Thyroid gland (tissue), 4 donors: ENCODE measurements around the gene DLGAP4. TPM values are rescaled to one million over a fixed set of nuclear protein-coding genes. Genes with fewer than 3 reads are reported as not detected.
"Not testable (repeated sequence)": the region's sequence is repeated elsewhere in the genome, so short reads cannot be mapped to it uniquely, and the experiment has no call there.

Source experiments
- DNase-seq, 2 donors: peaks; one replicate each; pipeline ENCODE4 v3.0.0-alpha.2; 2019
- H3K27ac ChIP-seq, 3 donors: fragments of 200-600 bp; sonication (generic); 1 replicate in 2 of 3; 2 replicates in 1 of 3; pipeline ENCODE4 v1.5.1; 2016 to 2019; ENCODE audit warnings: mild to moderate bottlenecking in 1 of 3, moderate library complexity in 1 of 3
- H3K27me3 ChIP-seq: fragments of 200-600 bp; sonication (generic); one replicate; pipeline ENCODE4 v1.5.1; 2019
- H3K36me3 ChIP-seq, 2 donors: fragments of 200-600 bp; sonication (generic); one replicate each; pipeline ENCODE4 v1.5.1; 2016 to 2019
- H3K4me1 ChIP-seq, 2 donors: fragments of 200-600 bp; sonication (generic); one replicate each; pipeline ENCODE4 v1.5.1; 2017 to 2019
- H3K4me3 ChIP-seq, 3 donors: fragments of 200-600 bp; sonication (generic); replicated peaks in 1 of 3; 1 replicate in 2 of 3; 2 replicates in 1 of 3; pipeline ENCODE4 v1.5.1; 2016; ENCODE audit warnings: mild to moderate bottlenecking in 1 of 3
- H3K9me3 ChIP-seq: fragments of 200-600 bp; sonication (generic); one replicate; pipeline ENCODE4 v1.5.1; 2017
- POLR2A ChIP-seq, 2 donors: fragments of 450-650 bp; IDR thresholded peaks; one replicate each; pipeline ENCODE4 v1.6.1; 2017; ENCODE audit warnings: antibody characterized with exemption in 2 of 2, mild to moderate bottlenecking in 2 of 2, moderate library complexity in 1 of 2
- WGBS, 2 donors: methylation state at CpG; one replicate each; pipeline ENCODE4 v1.1.5; 2017; 5-methylcytosine and 5-hydroxymethylcytosine counted together
- intact Hi-C: fragments of 100-400 bp; cut with DNase I; formaldehyde crosslinking; loops from one replicate; pipeline ENCODE4 v1.15.1; 2023
- total RNA-seq, 4 donors: library from RNA; depleted of rRNA; stranded (reverse); fragments of >200 nt; gene quantifications; one replicate each; pipeline ENCODE4 v1.2.3, GENCODE V29; 2016
- TF ChIP-seq, protein P1 (sequence below), 6 experiments: fragments of 200-600 bp in 3 of 6; fragments of 450-650 bp in 3 of 6; sonication (generic) in 3 of 6; IDR thresholded peaks; one replicate each; pipeline ENCODE4 v1.5.1; 2016 to 2019; ENCODE audit warnings: antibody characterized with exemption in 6 of 6, mild to moderate bottlenecking in 2 of 6, inconsistent platforms in 1 of 6, moderate library complexity in 1 of 6

Gene DLGAP4
- total RNA-seq, 4 donors from 2014 or later: 29.3 to 52.4 (median 41.5) TPM

- peaks cover 5 to 25% of the 10 kb centered on the region in 2 donors for H3K36me3 ChIP-seq
- DNase-seq: no peak
- TF ChIP-seq, protein P1, sequence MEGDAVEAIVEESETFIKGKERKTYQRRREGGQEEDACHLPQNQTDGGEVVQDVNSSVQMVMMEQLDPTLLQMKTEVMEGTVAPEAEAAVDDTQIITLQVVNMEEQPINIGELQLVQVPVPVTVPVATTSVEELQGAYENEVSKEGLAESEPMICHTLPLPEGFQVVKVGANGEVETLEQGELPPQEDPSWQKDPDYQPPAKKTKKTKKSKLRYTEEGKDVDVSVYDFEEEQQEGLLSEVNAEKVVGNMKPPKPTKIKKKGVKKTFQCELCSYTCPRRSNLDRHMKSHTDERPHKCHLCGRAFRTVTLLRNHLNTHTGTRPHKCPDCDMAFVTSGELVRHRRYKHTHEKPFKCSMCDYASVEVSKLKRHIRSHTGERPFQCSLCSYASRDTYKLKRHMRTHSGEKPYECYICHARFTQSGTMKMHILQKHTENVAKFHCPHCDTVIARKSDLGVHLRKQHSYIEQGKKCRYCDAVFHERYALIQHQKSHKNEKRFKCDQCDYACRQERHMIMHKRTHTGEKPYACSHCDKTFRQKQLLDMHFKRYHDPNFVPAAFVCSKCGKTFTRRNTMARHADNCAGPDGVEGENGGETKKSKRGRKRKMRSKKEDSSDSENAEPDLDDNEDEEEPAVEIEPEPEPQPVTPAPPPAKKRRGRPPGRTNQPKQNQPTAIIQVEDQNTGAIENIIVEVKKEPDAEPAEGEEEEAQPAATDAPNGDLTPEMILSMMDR (IDR thresholded peaks at IDR 0.05): no peak
- no peak for TF ChIP-seq POLR2A (IDR thresholded peaks at IDR 0.05)
- WGBS, 2 donors: 81 to 84% methylated on average over 9 to 15 of the region's 15 CpGs
- peaks cover 0 to 7% of the 10 kb centered on the region in 2 donors for H3K4me1 ChIP-seq
- no peaks in the 10 kb centered on the region for H3K27me3 ChIP-seq
- H3K27ac ChIP-seq: peak overlapping the region in 1 of 3 donors; percentile 17
- no peaks in the 10 kb centered on the region for H3K9me3 ChIP-seq
- no peak overlapping the region for H3K4me3 ChIP-seq
- intact Hi-C loops: loop anchor here (10.0 kb wide), 1 partner anchor 314 kb away; a partner anchor contains a TSS
Measured at GRCh38 chr20:36550790-36551299, 244.7 kb downstream of the DLGAP4 start.

GRCh38 chr20:36555248-36555647, 249.1 kb downstream of the DLGAP4 start:
- Histone ChIP-seq H3K27me3 (no peaks in the 10 kb centered on the region), H3K4me3 (no peak overlapping the region), H3K4me1 (peaks cover 0 to 18% of the 10 kb centered on the region in 2 donors), H3K9me3 (no peaks in the 10 kb centered on the region), H3K36me3 (no peaks in the 10 kb centered on the region), H3K27ac (no peak overlapping the region)
- WGBS, 2 donors: 92 to 94% methylated on average over 2 of the region's 2 CpGs
- intact Hi-C loops: loop anchor here (5.0 to 10.0 kb wide), 2 partner anchors 47 to 310 kb away; a partner anchor contains a TSS
- TF ChIP-seq POLR2A (IDR thresholded peaks at IDR 0.05): no peak
- TF ChIP-seq, protein P1 (IDR thresholded peaks at IDR 0.05): no peak
- DNase-seq: no peak

DNA sequence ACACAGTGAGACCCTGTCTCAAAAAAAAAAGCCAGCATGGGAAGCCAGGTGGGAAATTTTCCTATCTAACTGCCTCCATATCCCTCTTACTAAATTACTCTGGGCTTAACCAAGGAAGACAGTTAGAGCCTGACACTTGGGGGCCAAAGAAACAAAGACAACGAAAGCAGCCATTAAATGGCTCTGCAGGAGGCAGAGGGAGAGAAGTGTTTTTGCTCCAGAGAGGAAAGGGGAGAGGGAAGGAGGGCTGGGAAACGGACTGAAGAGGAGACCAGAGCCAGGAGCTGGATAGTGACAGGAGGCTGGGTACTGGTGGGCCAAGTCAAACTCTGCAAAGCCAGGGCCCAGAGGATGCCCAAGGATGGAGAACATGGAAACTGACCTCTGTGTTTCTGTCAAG, 256.6 kb downstream of the DLGAP4 start:
- intact Hi-C loops: no loop called here
- no peaks in the 10 kb centered on the region for H3K9me3 ChIP-seq
- H3K4me3 ChIP-seq: no peak overlapping the region
- H3K4me1 ChIP-seq: peaks cover 0 to 4% of the 10 kb centered on the region in 2 donors
- no peak for TF ChIP-seq POLR2A (IDR thresholded peaks at IDR 0.05)
- TF ChIP-seq, protein P1 (IDR thresholded peaks at IDR 0.05): no peak
- H3K36me3 ChIP-seq: no peaks in the 10 kb centered on the region
- H3K27me3 ChIP-seq: no peaks in the 10 kb centered on the region
- H3K27ac ChIP-seq: no peak overlapping the region
- DNase-seq: no peak
- 72 to 77% methylated on average over 2 of the region's 2 CpGs for WGBS, 2 donors

DNA sequence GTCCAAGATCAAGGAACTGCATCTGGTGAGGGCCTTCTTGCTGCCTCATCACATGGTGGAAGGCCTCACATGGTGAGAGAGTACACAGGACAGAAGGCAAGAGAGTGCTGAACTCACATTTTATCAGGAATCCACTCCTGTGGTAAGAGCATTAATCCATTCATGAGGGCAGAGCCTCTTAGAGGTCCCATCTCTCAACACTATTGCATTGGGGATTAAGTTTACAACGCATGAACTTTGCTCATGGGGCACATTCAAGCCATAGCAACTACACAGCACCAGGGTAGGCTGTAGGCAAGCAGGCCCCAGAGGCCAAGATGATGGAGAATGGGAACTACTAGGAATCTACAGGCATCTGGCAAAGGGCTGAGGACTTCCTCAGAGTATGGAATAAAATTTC, 257.2 kb downstream of the DLGAP4 start:
- Histone ChIP-seq H3K9me3 (no peaks in the 10 kb centered on the region), H3K36me3 (no peaks in the 10 kb centered on the region), H3K27ac (no peak overlapping the region), H3K4me1 (peaks cover 0 to 4% of the 10 kb centered on the region in 2 donors), H3K4me3 (no peak overlapping the region), H3K27me3 (no peaks in the 10 kb centered on the region)
- no peak for DNase-seq
- no peak for TF ChIP-seq POLR2A (IDR thresholded peaks at IDR 0.05)
- TF ChIP-seq, protein P1 (IDR thresholded peaks at IDR 0.05): no peak
- 94 to 100% methylated on average over 1 of the region's 1 CpG for WGBS, 2 donors
- intact Hi-C loops: no loop called here

DNA sequence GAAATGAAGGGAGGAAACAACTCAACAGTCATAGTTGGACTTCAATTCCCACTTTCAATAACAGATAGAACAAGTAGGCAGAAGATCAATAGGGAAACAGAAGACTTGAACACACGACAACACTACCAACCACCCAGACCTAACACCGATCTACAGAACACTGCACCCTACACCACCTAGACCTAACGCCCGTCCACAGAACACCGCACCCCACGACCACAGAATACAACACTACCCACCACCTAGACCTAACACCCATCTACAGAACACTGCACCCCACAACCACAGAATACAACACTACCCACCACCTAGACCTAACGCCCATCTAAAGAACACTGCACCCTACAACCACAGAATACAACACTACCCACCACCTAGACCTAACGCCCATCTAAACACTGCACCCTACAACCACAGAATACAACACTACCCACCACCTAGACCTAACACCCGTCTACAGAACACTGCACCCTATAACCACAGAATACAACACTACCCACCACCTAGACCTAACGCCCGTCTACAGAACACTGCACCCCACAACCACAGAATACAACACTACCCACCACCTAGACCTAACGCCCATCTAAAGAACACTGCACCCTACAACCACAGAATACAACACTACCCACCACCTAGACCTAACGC, 258.1 kb downstream of the DLGAP4 start:
- H3K36me3 ChIP-seq, H3K27ac ChIP-seq, H3K4me3 ChIP-seq, DNase-seq, H3K27me3 ChIP-seq, H3K9me3 ChIP-seq, intact Hi-C loops, H3K4me1 ChIP-seq: not testable (repeated sequence)
- whole genome bisulfite sequencing, 2 donors: 88 to 95% methylated on average over 13 of the region's 13 CpGs

DNA sequence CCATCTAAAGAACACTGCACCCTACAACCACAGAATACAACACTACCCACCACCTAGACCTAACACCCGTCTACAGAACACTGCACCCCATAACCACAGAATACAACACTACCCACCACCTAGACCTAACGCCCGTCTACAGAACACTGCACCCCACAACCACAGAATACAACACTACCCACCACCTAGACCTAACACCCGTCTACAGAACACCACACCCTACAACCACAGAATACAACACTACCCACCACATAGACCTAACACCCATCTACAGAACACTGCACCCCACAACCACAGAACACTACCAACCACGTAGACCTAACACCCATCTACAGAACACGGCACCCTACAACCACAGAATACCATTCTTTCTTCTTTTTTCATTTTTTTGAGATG, 258.6 kb downstream of the DLGAP4 start:
- WGBS, 2 donors: 86 to 93% methylated on average over 6 of the region's 6 CpGs
- H3K27me3 ChIP-seq, H3K9me3 ChIP-seq, DNase-seq, H3K36me3 ChIP-seq, H3K4me1 ChIP-seq, H3K27ac ChIP-seq, H3K4me3 ChIP-seq, intact Hi-C loops: not testable (repeated sequence)
